Memory B cell (primary cell): ENCODE results near the gene CTTNBP2NL.
"Not testable (repeated sequence)": the region's sequence is repeated elsewhere in the genome, so short reads cannot be mapped to it uniquely, and the experiment has no call there.

Experiments used
- ATAC-seq: fragments of 150-1000 bp; cut with Tn5 transposase; 2 replicates; pipeline ENCODE4 v1.10.0; 2021; ENCODE audit warnings: low read depth, mild to moderate bottlenecking, moderate library complexity
- DNase-seq, 2 donors: peaks; one replicate each; pipeline ENCODE4 v3.0.0; 2022; ENCODE audit warnings: low spot score in 2 of 2
- H3K27ac Mint-ChIP-seq: one replicate; pipeline ENCODE4 v1.8.0; 2022; ENCODE audit warnings: mild to moderate bottlenecking, moderate library complexity, mixed read lengths
- H3K27me3 Mint-ChIP-seq: one replicate; pipeline ENCODE4 v1.8.0; 2022; ENCODE audit warnings: mixed read lengths
- H3K36me3 Mint-ChIP-seq: one replicate; pipeline ENCODE4 v1.8.0; 2022; ENCODE audit warnings: mild to moderate bottlenecking, mixed read lengths
- H3K4me1 Mint-ChIP-seq: one replicate; pipeline ENCODE4 v1.8.0; 2022; ENCODE audit warnings: mixed read lengths
- H3K4me3 Mint-ChIP-seq: one replicate; pipeline ENCODE4 v1.8.0; 2022; ENCODE audit warnings: mild to moderate bottlenecking, moderate library complexity, mixed read lengths
- H3K9me3 Mint-ChIP-seq: one replicate; pipeline ENCODE4 v1.8.0; 2022; ENCODE audit warnings: mixed read lengths

Gene CTTNBP2NL

DNA sequence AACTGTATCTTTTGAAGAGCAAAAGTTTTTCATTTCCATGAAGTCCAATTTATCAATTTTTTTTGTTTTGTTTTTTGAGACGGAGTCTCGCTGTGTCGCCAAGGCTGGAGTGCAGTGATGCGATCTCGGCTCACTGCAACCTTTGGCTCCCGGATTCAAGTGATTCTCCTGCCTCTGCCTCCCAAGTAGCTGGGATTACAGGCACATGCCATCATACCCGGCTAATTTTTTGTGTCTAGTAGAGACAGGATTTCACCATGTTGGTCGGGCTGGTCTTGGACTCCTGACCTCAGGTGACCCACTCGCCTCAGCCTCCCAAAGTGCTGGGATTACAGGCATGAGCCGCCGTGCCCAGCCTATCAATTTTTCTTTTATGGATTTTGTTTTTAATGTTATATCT lies 27.7 kb downstream of the CTTNBP2NL start:
- ATAC-seq, H3K36me3 Mint-ChIP-seq, H3K27ac Mint-ChIP-seq: not testable (repeated sequence)

GRCh38 chr1:112429749-112430148 lies 33.7 kb downstream of the CTTNBP2NL start:
- Mint-ChIP-seq H3K27ac (no peak overlapping the region), H3K9me3 (no peaks in the 10 kb centered on the region), H3K27me3 (no peaks in the 10 kb centered on the region), H3K4me3 (no peak overlapping the region), H3K36me3 (no peaks in the 10 kb centered on the region), H3K4me1 (peaks cover 5% of the 10 kb centered on the region)
- DNase-seq (no peak), ATAC-seq (no peak)

More for the DNA sequence above, 27.7 kb downstream of the CTTNBP2NL start:
- H3K4me3 Mint-ChIP-seq, H3K4me1 Mint-ChIP-seq, DNase-seq, H3K27me3 Mint-ChIP-seq, H3K9me3 Mint-ChIP-seq: not testable (repeated sequence)

DNA sequence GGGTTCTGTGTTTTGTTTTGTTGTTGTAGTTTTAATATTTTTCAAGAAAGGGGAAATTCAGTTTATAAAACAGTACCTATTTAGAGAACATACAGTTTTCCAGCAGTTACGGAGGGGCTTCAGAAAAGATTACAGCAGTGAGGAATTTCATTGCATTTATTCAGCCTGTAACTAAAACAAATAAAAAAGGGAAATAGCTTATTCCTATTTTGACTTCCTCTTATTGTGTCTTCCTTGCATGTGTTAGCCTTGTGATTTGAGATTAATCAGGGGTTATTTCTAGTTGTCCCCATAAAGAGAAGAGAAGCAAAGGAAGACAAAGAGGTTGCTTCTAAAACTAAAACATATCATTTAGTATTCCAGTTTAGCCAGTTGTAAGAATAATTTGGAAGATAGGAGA lies 35.0 kb downstream of the CTTNBP2NL start:
- H3K27ac Mint-ChIP-seq: no peak overlapping the region
- no peaks in the 10 kb centered on the region for H3K9me3 Mint-ChIP-seq
- H3K36me3 Mint-ChIP-seq: no peaks in the 10 kb centered on the region

GRCh38 chr1:112435448-112435847 lies 39.4 kb downstream of the CTTNBP2NL start:
- Mint-ChIP-seq H3K4me1 (peaks cover 5% of the 10 kb centered on the region), H3K36me3 (no peaks in the 10 kb centered on the region), H3K4me3 (no peak overlapping the region), H3K27ac (no peak overlapping the region), H3K27me3 (no peaks in the 10 kb centered on the region), H3K9me3 (no peaks in the 10 kb centered on the region)
- DNase-seq (no peak), ATAC-seq (no peak)

More for the DNA sequence above, 35.0 kb downstream of the CTTNBP2NL start:
- H3K4me3 Mint-ChIP-seq: no peak overlapping the region
- no peaks in the 10 kb centered on the region for H3K27me3 Mint-ChIP-seq
- no peak for DNase-seq
- peaks cover 5% of the 10 kb centered on the region for H3K4me1 Mint-ChIP-seq
- peak; percentile 19 for ATAC-seq

DNA sequence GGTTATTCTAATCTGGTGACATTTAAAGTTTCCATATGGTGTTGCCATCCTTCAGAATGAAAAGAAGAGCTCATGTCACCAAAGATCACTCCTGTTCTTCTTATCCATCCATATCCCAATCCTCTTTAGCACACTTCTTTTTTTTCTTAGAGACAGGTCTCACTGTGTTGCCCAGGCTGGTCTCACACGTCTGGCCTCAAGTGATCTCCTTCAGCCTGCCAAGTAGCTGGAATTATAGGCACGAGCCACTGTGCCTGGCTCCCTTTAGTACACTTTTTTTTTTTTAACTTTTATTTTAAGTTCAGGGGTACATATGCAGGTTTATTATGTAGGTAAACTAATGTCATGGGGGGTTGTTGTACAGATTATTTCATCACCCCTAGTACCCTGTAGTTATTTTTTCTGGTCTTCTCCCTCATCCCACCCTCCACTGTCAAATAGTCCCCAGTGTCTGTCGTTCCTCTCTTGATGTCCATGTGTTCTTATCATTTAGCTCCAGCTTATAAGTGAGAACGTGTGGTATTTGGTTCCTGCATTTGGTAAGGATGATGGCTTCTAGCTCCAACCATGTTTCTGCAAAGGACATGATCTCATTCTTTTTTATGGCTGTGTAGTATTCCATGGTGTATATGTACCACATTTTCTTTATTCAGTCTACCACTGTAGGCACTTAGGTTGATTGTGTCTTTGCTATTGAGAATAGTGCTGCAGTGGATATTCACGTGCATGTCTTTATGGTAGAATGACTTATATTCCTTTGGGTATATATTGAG lies 40.6 kb downstream of the CTTNBP2NL start:
- Mint-ChIP-seq H3K4me1 (no peaks in the 10 kb centered on the region), H3K36me3 (no peaks in the 10 kb centered on the region), H3K27ac (no peak overlapping the region), H3K4me3 (no peak overlapping the region), H3K9me3 (no peaks in the 10 kb centered on the region), H3K27me3 (no peaks in the 10 kb centered on the region)
- DNase-seq (no peak), ATAC-seq (no peak)

DNA sequence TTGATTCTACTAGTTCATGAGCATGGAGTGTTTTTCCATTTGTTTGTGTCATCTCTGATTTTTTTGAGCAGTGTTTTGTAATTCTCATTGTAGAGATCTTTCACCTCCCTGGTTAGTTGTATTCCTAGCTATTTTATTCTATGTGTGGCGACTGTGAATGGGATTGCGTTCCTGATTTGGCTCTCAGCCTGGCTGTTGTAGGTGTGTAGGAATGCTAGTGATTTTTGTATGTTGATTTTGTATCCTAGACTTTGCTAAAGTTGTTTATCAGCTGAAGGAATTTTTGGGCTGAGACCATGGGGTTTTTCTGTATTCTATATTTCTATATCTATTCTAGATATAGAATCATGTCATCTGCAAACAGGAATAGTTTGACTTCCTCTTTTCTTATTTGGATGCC lies 42.1 kb downstream of the CTTNBP2NL start:
- ATAC-seq, DNase-seq, H3K27ac Mint-ChIP-seq, H3K4me3 Mint-ChIP-seq, H3K4me1 Mint-ChIP-seq, H3K36me3 Mint-ChIP-seq, H3K9me3 Mint-ChIP-seq, H3K27me3 Mint-ChIP-seq: not testable (repeated sequence)

DNA sequence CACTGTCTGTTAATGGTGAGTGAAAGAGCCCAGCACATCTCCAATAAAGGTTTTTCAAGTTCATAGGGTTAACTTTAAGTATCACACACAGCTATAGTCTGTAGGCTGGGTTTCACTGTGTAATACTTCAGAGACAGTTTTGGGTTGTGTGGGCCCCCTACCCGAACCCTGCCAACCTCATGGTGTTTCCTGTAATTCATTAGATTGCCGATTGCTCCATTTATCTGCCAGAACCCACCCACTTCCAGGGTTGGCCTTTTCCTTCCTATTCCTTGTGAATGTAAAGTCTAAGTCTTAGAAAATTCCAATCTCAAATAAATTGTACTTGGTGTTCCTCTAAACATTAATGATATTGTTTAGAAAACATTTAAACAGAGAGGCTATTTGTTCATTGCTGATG lies 43.6 kb downstream of the CTTNBP2NL start:
- DNase-seq (no peak), ATAC-seq (no peak)
- no peak overlapping the region for H3K27ac Mint-ChIP-seq
- no peaks in the 10 kb centered on the region for H3K36me3 Mint-ChIP-seq
- no peaks in the 10 kb centered on the region for H3K4me1 Mint-ChIP-seq
- no peaks in the 10 kb centered on the region for H3K9me3 Mint-ChIP-seq
- H3K4me3 Mint-ChIP-seq: no peak overlapping the region
- H3K27me3 Mint-ChIP-seq: no peaks in the 10 kb centered on the region

DNA sequence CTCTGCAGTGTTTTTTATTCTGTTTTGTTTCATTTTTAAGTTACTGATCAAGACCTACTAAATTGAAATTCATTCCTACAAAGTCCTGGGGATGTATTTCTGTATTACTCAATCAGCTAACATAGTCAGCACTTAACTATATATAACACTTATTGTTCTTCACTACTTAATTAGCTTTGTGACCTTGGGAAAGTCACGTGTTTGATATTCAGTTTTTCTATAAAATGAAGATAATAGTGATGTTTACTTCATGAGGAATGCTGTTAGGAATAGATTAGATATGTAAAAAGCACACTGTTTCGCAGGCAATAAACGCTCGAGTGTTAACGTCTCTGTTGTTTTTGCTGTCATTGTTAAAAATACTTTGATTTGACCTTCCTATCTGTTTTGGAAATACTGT lies 44.6 kb downstream of the CTTNBP2NL start:
- no peaks in the 10 kb centered on the region for H3K4me1 Mint-ChIP-seq
- H3K36me3 Mint-ChIP-seq: no peaks in the 10 kb centered on the region
- no peak for DNase-seq
- no peak for ATAC-seq
- H3K27ac Mint-ChIP-seq: no peak overlapping the region
- no peak overlapping the region for H3K4me3 Mint-ChIP-seq
- no peaks in the 10 kb centered on the region for H3K27me3 Mint-ChIP-seq
- no peaks in the 10 kb centered on the region for H3K9me3 Mint-ChIP-seq

GRCh38 chr1:112444269-112444668 lies 48.3 kb downstream of the CTTNBP2NL start:
- no peaks in the 10 kb centered on the region for H3K27me3 Mint-ChIP-seq
- ATAC-seq: no peak
- no peaks in the 10 kb centered on the region for H3K36me3 Mint-ChIP-seq
- no peaks in the 10 kb centered on the region for H3K4me1 Mint-ChIP-seq
- H3K9me3 Mint-ChIP-seq: no peaks in the 10 kb centered on the region
- no peak overlapping the region for H3K4me3 Mint-ChIP-seq
- no peak overlapping the region for H3K27ac Mint-ChIP-seq
- no peak for DNase-seq

DNA sequence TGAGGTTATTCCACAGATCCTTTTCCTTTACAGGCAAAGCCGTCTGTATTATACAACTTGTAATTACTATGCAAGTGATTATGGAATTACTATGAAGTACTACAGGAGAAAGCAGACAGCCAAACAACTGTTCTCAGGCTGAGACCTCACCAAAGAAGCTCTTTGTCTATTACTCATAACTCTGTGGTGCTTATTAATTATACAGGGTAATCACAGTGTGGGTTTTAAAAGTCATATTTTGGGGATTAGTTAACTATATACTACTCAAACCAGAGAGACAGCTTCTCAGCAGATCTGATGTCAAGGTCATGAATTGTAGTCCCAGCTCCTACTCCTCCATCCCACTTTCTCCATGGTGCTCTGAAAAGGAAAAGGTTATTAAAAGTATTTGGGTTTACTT lies 49.6 kb downstream of the CTTNBP2NL start:
- Mint-ChIP-seq H3K36me3 (no peaks in the 10 kb centered on the region), H3K4me1 (no peaks in the 10 kb centered on the region), H3K4me3 (no peak overlapping the region), H3K27me3 (no peaks in the 10 kb centered on the region), H3K27ac (no peak overlapping the region), H3K9me3 (no peaks in the 10 kb centered on the region)
- ATAC-seq (no peak), DNase-seq (no peak)

GRCh38 chr1:112446411-112446810 lies 50.4 kb downstream of the CTTNBP2NL start:
- Mint-ChIP-seq H3K4me1 (no peaks in the 10 kb centered on the region), H3K36me3 (no peaks in the 10 kb centered on the region), H3K27ac (no peak overlapping the region), H3K9me3 (no peaks in the 10 kb centered on the region), H3K27me3 (no peaks in the 10 kb centered on the region), H3K4me3 (no peak overlapping the region)
- DNase-seq (no peak), ATAC-seq (no peak)

DNA sequence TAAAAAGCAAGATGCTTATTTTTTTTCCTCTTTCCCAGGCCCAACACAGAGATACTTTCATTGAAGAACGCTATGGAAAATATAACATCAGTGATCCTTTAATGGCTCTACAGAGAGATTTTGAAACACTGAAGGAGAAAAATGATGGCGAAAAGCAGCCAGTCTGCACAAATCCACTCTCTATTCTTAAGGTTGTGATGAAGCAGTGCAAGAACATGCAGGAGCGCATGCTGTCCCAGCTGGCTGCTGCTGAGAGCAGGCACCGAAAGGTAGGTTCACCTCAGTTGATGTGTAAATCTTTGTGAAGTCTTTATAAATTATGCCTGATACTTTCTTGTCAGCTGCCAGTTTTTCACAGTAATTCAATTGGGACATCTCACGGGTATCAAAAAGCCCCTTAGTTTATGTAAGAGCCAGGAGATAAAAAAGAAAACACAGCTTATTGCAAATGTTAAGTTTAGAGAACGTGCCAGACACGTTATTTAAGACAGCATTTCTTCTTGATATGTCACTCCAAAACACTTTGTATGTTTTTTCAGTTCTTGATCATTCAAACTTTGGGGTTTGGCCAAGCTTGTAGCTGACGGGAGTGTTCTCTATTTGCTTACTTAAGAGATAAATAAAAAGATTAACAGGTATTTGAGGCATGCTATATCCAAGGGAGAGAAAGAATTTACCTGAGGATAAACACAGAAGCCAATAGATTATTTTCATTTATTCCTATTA lies 53.1 kb downstream of the CTTNBP2NL start:
- Mint-ChIP-seq H3K4me3 (no peak overlapping the region), H3K36me3 (peaks cover under 1% of the 10 kb centered on the region), H3K27ac (no peak overlapping the region), H3K4me1 (no peaks in the 10 kb centered on the region), H3K9me3 (no peaks in the 10 kb centered on the region), H3K27me3 (no peaks in the 10 kb centered on the region)
- no peak for ATAC-seq
- DNase-seq: no peak

DNA sequence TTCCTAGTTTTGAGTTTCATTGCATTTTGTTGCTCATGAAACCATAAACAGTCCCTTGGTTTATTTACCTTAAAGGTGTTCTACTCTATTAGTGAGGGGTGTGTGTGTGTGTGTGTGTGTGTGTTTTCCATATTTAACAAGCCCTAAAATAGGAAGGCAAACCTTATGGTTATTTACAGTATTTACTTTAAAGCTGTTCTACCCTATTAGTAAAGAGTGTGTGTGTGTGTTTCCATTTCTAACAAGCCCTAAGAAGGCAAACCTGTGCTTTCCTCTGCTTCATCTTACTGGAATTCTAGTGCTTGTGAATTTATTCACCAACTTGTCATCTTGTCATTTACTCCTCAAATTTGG lies 53.6 kb downstream of the CTTNBP2NL start:
- Mint-ChIP-seq H3K4me3 (no peak overlapping the region), H3K27ac (no peak overlapping the region), H3K9me3 (no peaks in the 10 kb centered on the region), H3K36me3 (peaks cover 2% of the 10 kb centered on the region), H3K4me1 (no peaks in the 10 kb centered on the region), H3K27me3 (no peaks in the 10 kb centered on the region)
- no peak for ATAC-seq
- no peak for DNase-seq

GRCh38 chr1:112450773-112451172 lies 54.8 kb downstream of the CTTNBP2NL start:
- H3K9me3 Mint-ChIP-seq: no peaks in the 10 kb centered on the region
- no peaks in the 10 kb centered on the region for H3K27me3 Mint-ChIP-seq
- peaks cover 2% of the 10 kb centered on the region for H3K36me3 Mint-ChIP-seq
- H3K4me3 Mint-ChIP-seq: no peak overlapping the region
- no peak overlapping the region for H3K27ac Mint-ChIP-seq
- DNase-seq: no peak
- no peaks in the 10 kb centered on the region for H3K4me1 Mint-ChIP-seq
- ATAC-seq: no peak

GRCh38 chr1:112451301-112451700 lies 55.3 kb downstream of the CTTNBP2NL start:
- not testable (repeated sequence) for H3K36me3 Mint-ChIP-seq, H3K4me3 Mint-ChIP-seq, H3K4me1 Mint-ChIP-seq, DNase-seq, H3K9me3 Mint-ChIP-seq, H3K27ac Mint-ChIP-seq, H3K27me3 Mint-ChIP-seq, ATAC-seq
